IPS-20b (cell line): Measurements from ENCODE around the gene BRINP1.
A peak's percentile ranks its signal among the peaks of the same experiment; 100 is the strongest.

Source experiments
- H3K27ac ChIP-seq: one replicate; pipeline ENCODE4 v1.5.1; 2013; ENCODE audit warnings: low read length
- H3K27me3 ChIP-seq: 2 replicates; pipeline ENCODE4 v1.6.1; 2013; ENCODE audit warnings: mild to moderate bottlenecking, low read length, inconsistent platforms; ENCODE audit not compliant: insufficient read depth
- H3K36me3 ChIP-seq: 2 replicates; pipeline ENCODE4 v1.6.1; 2013; ENCODE audit warnings: low read depth, mild to moderate bottlenecking, inconsistent platforms, low read length, moderate library complexity; ENCODE audit not compliant: insufficient read depth
- H3K4me1 ChIP-seq: 2 replicates; pipeline ENCODE4 v1.6.1; 2013; ENCODE audit warnings: mild to moderate bottlenecking, control low read depth, inconsistent platforms, low read length, moderate library complexity; ENCODE audit not compliant: insufficient read depth
- H3K4me3 ChIP-seq: 2 replicates; pipeline ENCODE4 v1.5.1; 2013; ENCODE audit warnings: mild to moderate bottlenecking, low read length, inconsistent platforms
- H3K9ac ChIP-seq: 2 replicates; pipeline ENCODE4 v1.6.1; 2013; ENCODE audit warnings: low read depth, mild to moderate bottlenecking, inconsistent platforms, low read length, moderate library complexity
- H3K9me3 ChIP-seq: 2 replicates; pipeline ENCODE4 v1.6.1; 2013; ENCODE audit warnings: mild to moderate bottlenecking, low read depth, low read length, inconsistent platforms; ENCODE audit not compliant: insufficient read depth

BRINP1 gene

GRCh38 chr9:119337573-119337972 lies 31.7 kb downstream of the BRINP1 start:
- peaks cover 35% of the 10 kb centered on the region for H3K4me1 ChIP-seq
- H3K27ac ChIP-seq = no peak overlapping the region

GRCh38 chr9:119334745-119335144 lies 34.5 kb downstream of the BRINP1 start:
- Histone ChIP-seq H3K9me3 (peaks cover under 1% of the 10 kb centered on the region; the same call in 1 of the 2 replicates), H3K27ac (no peak overlapping the region), H3K27me3 (no peaks in the 10 kb centered on the region), H3K36me3 (no peaks in the 10 kb centered on the region; the same call in 1 of the 2 replicates), H3K4me1 (peaks cover 45% of the 10 kb centered on the region), H3K4me3 (no peak overlapping the region), H3K9ac (no peak overlapping the region)

More at GRCh38 chr9:119337573-119337972, 31.7 kb downstream of the BRINP1 start:
- H3K9me3 ChIP-seq = no peaks in the 10 kb centered on the region
- no peak overlapping the region for H3K4me3 ChIP-seq
- H3K36me3 ChIP-seq = no peaks in the 10 kb centered on the region
- no peaks in the 10 kb centered on the region for H3K27me3 ChIP-seq
- H3K9ac ChIP-seq = no peak overlapping the region

- peaks cover 41% of the 10 kb centered on the region for H3K4me1 ChIP-seq
- peaks cover 9% of the 10 kb centered on the region for H3K9me3 ChIP-seq
- H3K27me3 ChIP-seq = no peaks in the 10 kb centered on the region
- no peak overlapping the region for H3K27ac ChIP-seq
- peak overlapping the region; percentile 44; the same call in 1 of the 2 replicates for H3K4me3 ChIP-seq
- no peaks in the 10 kb centered on the region; the same call in 1 of the 2 replicates for H3K36me3 ChIP-seq
- no peak overlapping the region for H3K9ac ChIP-seq
Observed at GRCh38 chr9:119333507-119334229, 35.6 kb downstream of the BRINP1 start.

- Histone ChIP-seq H3K4me3 (no peak overlapping the region), H3K36me3 (no peaks in the 10 kb centered on the region; the same call in 1 of the 2 replicates), H3K27me3 (no peaks in the 10 kb centered on the region), H3K4me1 (peaks cover 41% of the 10 kb centered on the region), H3K9me3 (peaks cover 9% of the 10 kb centered on the region), H3K27ac (no peak overlapping the region), H3K9ac (no peak overlapping the region; the same call in 1 of the 2 replicates)
Observed at GRCh38 chr9:119332522-119332921, 36.7 kb downstream of the BRINP1 start.

- H3K27me3 ChIP-seq = no peaks in the 10 kb centered on the region
- no peaks in the 10 kb centered on the region for H3K9me3 ChIP-seq
- H3K27ac ChIP-seq = no peak overlapping the region
- H3K36me3 ChIP-seq = no peaks in the 10 kb centered on the region
- H3K4me1 ChIP-seq = no peaks in the 10 kb centered on the region
- H3K9ac ChIP-seq = no peak overlapping the region
- no peak overlapping the region for H3K4me3 ChIP-seq
Observed at GRCh38 chr9:119322184-119322583, 47.1 kb downstream of the BRINP1 start.

GRCh38 chr9:119318371-119318770 lies 50.9 kb downstream of the BRINP1 start:
- no peak overlapping the region for H3K4me3 ChIP-seq
- H3K9me3 ChIP-seq = no peaks in the 10 kb centered on the region
- H3K4me1 ChIP-seq = no peaks in the 10 kb centered on the region
- H3K9ac ChIP-seq = no peak overlapping the region
- H3K36me3 ChIP-seq = no peaks in the 10 kb centered on the region
- H3K27me3 ChIP-seq = no peaks in the 10 kb centered on the region
- H3K27ac ChIP-seq = no peak overlapping the region

GRCh38 chr9:119313846-119314245 lies 55.4 kb downstream of the BRINP1 start:
- Histone ChIP-seq H3K36me3 (peaks cover 6% of the 10 kb centered on the region; the same call in 1 of the 2 replicates), H3K27ac (no peak overlapping the region), H3K4me1 (no peaks in the 10 kb centered on the region), H3K27me3 (no peaks in the 10 kb centered on the region), H3K9me3 (no peaks in the 10 kb centered on the region), H3K9ac (no peak overlapping the region), H3K4me3 (no peak overlapping the region)

- Histone ChIP-seq H3K4me1 (no peaks in the 10 kb centered on the region), H3K36me3 (peaks cover 6% of the 10 kb centered on the region; the same call in 1 of the 2 replicates), H3K27ac (no peak overlapping the region), H3K9me3 (no peaks in the 10 kb centered on the region), H3K9ac (no peak overlapping the region), H3K4me3 (no peak overlapping the region), H3K27me3 (no peaks in the 10 kb centered on the region)
Observed at GRCh38 chr9:119310741-119311140, 58.5 kb downstream of the BRINP1 start.

- peaks cover 6% of the 10 kb centered on the region; the same call in 1 of the 2 replicates for H3K36me3 ChIP-seq
- H3K9ac ChIP-seq = no peak overlapping the region
- no peak overlapping the region for H3K27ac ChIP-seq
- H3K4me1 ChIP-seq = peaks cover 9% of the 10 kb centered on the region
- no peaks in the 10 kb centered on the region for H3K9me3 ChIP-seq
- no peaks in the 10 kb centered on the region for H3K27me3 ChIP-seq
- no peak overlapping the region for H3K4me3 ChIP-seq
Observed at GRCh38 chr9:119307471-119307870, 61.8 kb downstream of the BRINP1 start.

- Histone ChIP-seq H3K36me3 (no peaks in the 10 kb centered on the region), H3K9ac (no peak overlapping the region), H3K27ac (no peak overlapping the region), H3K27me3 (no peaks in the 10 kb centered on the region), H3K4me3 (no peak overlapping the region), H3K4me1 (peaks cover 9% of the 10 kb centered on the region), H3K9me3 (no peaks in the 10 kb centered on the region)
Observed at GRCh38 chr9:119304555-119304954, 64.7 kb downstream of the BRINP1 start.

GRCh38 chr9:119302988-119303698 lies 66.1 kb downstream of the BRINP1 start:
- H3K9ac ChIP-seq = no peak overlapping the region
- H3K4me1 ChIP-seq = peaks cover 16% of the 10 kb centered on the region
- H3K9me3 ChIP-seq = no peaks in the 10 kb centered on the region
- no peaks in the 10 kb centered on the region for H3K36me3 ChIP-seq
- no peak overlapping the region for H3K4me3 ChIP-seq
- no peak overlapping the region for H3K27ac ChIP-seq
- H3K27me3 ChIP-seq = no peaks in the 10 kb centered on the region
